ENCODE results near the gene SFSWAP. TPM values are rescaled to one million over a fixed set of nuclear protein-coding genes. Genes with fewer than 3 reads are reported as not detected.
A peak's percentile ranks its signal among the peaks of the same experiment; 100 is the strongest.

The SFSWAP gene
- total and polyA plus RNA-seq, 3 donors from 2014 or later = 37.7 to 68.4 (median 62.4) TPM

- no peaks in the 10 kb centered on the region for H3K27me3 ChIP-seq
- no peak for DNase-seq
- no peaks in the 10 kb centered on the region for H3K36me3 ChIP-seq (ENCODE audit: low read depth, missing control alignments)
- intact Hi-C loops (cut with DNase I; ENCODE audit: low total_unique reads) = no loop called here
- H3K4me1 ChIP-seq = peaks cover 22% of the 10 kb centered on the region
- WGBS, 2 donors = 0% methylated on average over 46 of the region's 64 CpGs; no CpG with 5 or more reads in 1 of the 2 donors
- H3K9me3 ChIP-seq = no peaks in the 10 kb centered on the region
- no peak overlapping the region for H3K27ac ChIP-seq
- H3K4me3 ChIP-seq = peak overlapping the region; percentile 44 to 51
- no peak for TF ChIP-seq CTCF (IDR thresholded peaks at IDR 0.05)
- TF ChIP-seq POLR2A (IDR thresholded peaks at IDR 0.05) = no peak
Observed at GRCh38 chr12:131828671-131829355, 117.9 kb downstream of the SFSWAP start.

- no peaks in the 10 kb centered on the region for H3K9me3 ChIP-seq
- peak; percentile 56 for DNase-seq
- 0 to 5% methylated on average over 1 to 27 of the region's 27 CpGs for WGBS, 2 donors
- intact Hi-C loops (cut with DNase I; ENCODE audit: low total_unique reads) = no loop called here
- H3K36me3 ChIP-seq (ENCODE audit: low read depth, missing control alignments) = no peaks in the 10 kb centered on the region
- H3K27me3 ChIP-seq = no peaks in the 10 kb centered on the region
- TF ChIP-seq POLR2A (IDR thresholded peaks at IDR 0.05) (no peak), CTCF (IDR thresholded peaks at IDR 0.05) (no peak)
- peak overlapping the region; percentile 44 to 51 for H3K4me3 ChIP-seq
- H3K4me1 ChIP-seq = peaks cover 22% of the 10 kb centered on the region
- H3K27ac ChIP-seq = no peak overlapping the region
Observed at GRCh38 chr12:131829356-131829747, 118.5 kb downstream of the SFSWAP start.

GRCh38 chr12:131829791-131830334 is 119.0 kb downstream of the SFSWAP start:
- Histone ChIP-seq H3K9me3 (no peaks in the 10 kb centered on the region), H3K27me3 (no peaks in the 10 kb centered on the region), H3K27ac (peak overlapping the region; percentile 40 to 77), H3K36me3 (ENCODE audit: low read depth, missing control alignments) (no peaks in the 10 kb centered on the region), H3K4me1 (peaks cover 22% of the 10 kb centered on the region), H3K4me3 (peak overlapping the region; percentile 44 to 51)
- intact Hi-C loops (cut with DNase I; ENCODE audit: low total_unique reads) = no loop called here
- DNase-seq = no peak
- TF ChIP-seq POLR2A (IDR thresholded peaks at IDR 0.05) = no peak
- no peak for TF ChIP-seq CTCF (IDR thresholded peaks at IDR 0.05)
- WGBS, 2 donors = 14 to 33% methylated on average over 3 to 23 of the region's 28 CpGs

GRCh38 chr12:131830335-131830913 is 119.5 kb downstream of the SFSWAP start:
- peak; percentile 89 for DNase-seq
- H3K27ac ChIP-seq = peak overlapping the region; percentile 69 to 77
- WGBS, 2 donors = 0 to 10% methylated on average over 2 to 23 of the region's 50 CpGs
- no peaks in the 10 kb centered on the region for H3K9me3 ChIP-seq
- H3K4me3 ChIP-seq = peak overlapping the region; percentile 15 to 51
- TF ChIP-seq POLR2A (IDR thresholded peaks at IDR 0.05) (no peak), CTCF (IDR thresholded peaks at IDR 0.05) (peak; percentile 36 to 69 (median 49))
- H3K27me3 ChIP-seq = no peaks in the 10 kb centered on the region
- peaks cover 22% of the 10 kb centered on the region for H3K4me1 ChIP-seq
- intact Hi-C loops (cut with DNase I; ENCODE audit: low total_unique reads) = no loop called here
- no peaks in the 10 kb centered on the region for H3K36me3 ChIP-seq (ENCODE audit: low read depth, missing control alignments)

Data from testis (tissue), 3 donors.